PC-9 (cell line): Measurements from ENCODE around the gene DBNL. TPM values are rescaled to one million over a fixed set of nuclear protein-coding genes. Genes with fewer than 3 reads are reported as not detected.

Experiments
- BruUV-seq: library from RNA; stranded (reverse); fragments of 400-500 nt; replicated peaks from 2 replicates; lab custom pipeline; 2021; lab: Mats Ljungman, UMichigan
- CTCF ChIA-PET: fragments of 300-600 bp; sonication (Branson Sonifier 250); formaldehyde crosslinking; loops from one replicate; lab custom pipeline; 2022; ENCODE audit warnings: antibody characterized with exemption; lab: Charles Lee
- POLR2A ChIA-PET: fragments of 300-600 bp; sonication (Branson Sonifier 250); formaldehyde crosslinking; loops from one replicate; lab custom pipeline; 2022; ENCODE audit warnings: antibody characterized with exemption; ENCODE audit not compliant: unreplicated experiment; lab: Charles Lee
- DNase-seq, 2 experiments: peaks; one replicate each; pipeline versions ENCODE4 v3.0.0 to v3.0.0-alpha.2; 2015 to 2022; ENCODE audit warnings: mixed read lengths in 1 of 2
- H2AFZ ChIP-seq: fragments of 200-600 bp; sonication (generic); 2 replicates; pipeline ENCODE4 v1.8.1; 2017; ENCODE audit warnings: antibody characterized with exemption
- H3F3A ChIP-seq: fragments of 200-600 bp; sonication (generic); 2 replicates; pipeline ENCODE4 v1.8.1; 2017; ENCODE audit warnings: antibody characterized with exemption, mild to moderate bottlenecking, low read depth; ENCODE audit not compliant: insufficient read depth
- H3K27ac ChIP-seq: fragments of 200-600 bp; sonication (generic); 2 replicates; pipeline ENCODE4 v1.6.1; 2016; ENCODE audit warnings: mixed run types
- H3K27me3 ChIP-seq: fragments of 200-600 bp; sonication (generic); 2 replicates; pipeline ENCODE4 v1.6.1; 2016; ENCODE audit warnings: low read depth, mixed run types; ENCODE audit not compliant: insufficient read depth
- H3K36me3 ChIP-seq: fragments of 200-600 bp; sonication (generic); 2 replicates; pipeline ENCODE4 v1.6.1; 2016; ENCODE audit warnings: low read depth, mixed run types
- H3K4me1 ChIP-seq: fragments of 200-600 bp; sonication (generic); replicated peaks from 2 replicates; pipeline ENCODE4 v1.6.1; 2016; ENCODE audit warnings: mixed run types; ENCODE audit not compliant: insufficient read depth
- H3K4me2 ChIP-seq: fragments of 200-600 bp; sonication (generic); 2 replicates; pipeline ENCODE4 v1.6.1; 2017; ENCODE audit warnings: mixed run types
- H3K4me3 ChIP-seq: fragments of 200-600 bp; sonication (generic); 2 replicates; pipeline ENCODE4 v1.6.1; 2016; ENCODE audit warnings: mixed run types
- H3K79me2 ChIP-seq: fragments of 200-600 bp; sonication (generic); 2 replicates; pipeline ENCODE4 v1.6.1; 2017; ENCODE audit warnings: low read depth, mixed run types
- H3K9me2 ChIP-seq: fragments of 200-600 bp; sonication (generic); 2 replicates; pipeline ENCODE4 v1.8.1; 2017; ENCODE audit warnings: mild to moderate bottlenecking; ENCODE audit not compliant: insufficient read depth
- H3K9me3 ChIP-seq: fragments of 200-600 bp; sonication (generic); 2 replicates; pipeline ENCODE4 v1.8.1; 2016; ENCODE audit warnings: low read depth; ENCODE audit not compliant: insufficient read depth
- H4K20me1 ChIP-seq: fragments of 200-600 bp; sonication (generic); 2 replicates; pipeline ENCODE4 v1.8.1; 2017; ENCODE audit not compliant: insufficient read depth
- EZH2 ChIP-seq: fragments of 200-600 bp; sonication (generic); IDR thresholded peaks from 2 replicates; pipeline ENCODE4 v1.8.0; 2017; ENCODE audit warnings: antibody characterized with exemption, low read depth
- intact Hi-C: fragments of 100-400 bp; cut with micrococcal nuclease; formaldehyde crosslinking; loops from one replicate; pipeline ENCODE4 v1.10.0; 2022; ENCODE audit not compliant: unreplicated experiment
- total RNA-seq: library from RNA; stranded (reverse); gene quantifications from 2 replicates; pipeline ENCODE4 v1.2.3, GENCODE V29; 2021
- TF ChIP-seq, protein P1 (sequence below): fragments of 200-600 bp; sonication (generic); conservative IDR thresholded peaks from 2 replicates; pipeline ENCODE4 v1.6.1; 2017; ENCODE audit warnings: mixed run types, antibody characterized with exemption, mild to moderate bottlenecking, moderate library complexity

The DBNL gene
- total RNA-seq, 1 experiment from 2014 or later = 70.7 TPM

GRCh38 chr7:44068054-44068453 is 23.6 kb downstream of the DBNL start:
- no peak for TF ChIP-seq EZH2
- TF ChIP-seq, protein P1, sequence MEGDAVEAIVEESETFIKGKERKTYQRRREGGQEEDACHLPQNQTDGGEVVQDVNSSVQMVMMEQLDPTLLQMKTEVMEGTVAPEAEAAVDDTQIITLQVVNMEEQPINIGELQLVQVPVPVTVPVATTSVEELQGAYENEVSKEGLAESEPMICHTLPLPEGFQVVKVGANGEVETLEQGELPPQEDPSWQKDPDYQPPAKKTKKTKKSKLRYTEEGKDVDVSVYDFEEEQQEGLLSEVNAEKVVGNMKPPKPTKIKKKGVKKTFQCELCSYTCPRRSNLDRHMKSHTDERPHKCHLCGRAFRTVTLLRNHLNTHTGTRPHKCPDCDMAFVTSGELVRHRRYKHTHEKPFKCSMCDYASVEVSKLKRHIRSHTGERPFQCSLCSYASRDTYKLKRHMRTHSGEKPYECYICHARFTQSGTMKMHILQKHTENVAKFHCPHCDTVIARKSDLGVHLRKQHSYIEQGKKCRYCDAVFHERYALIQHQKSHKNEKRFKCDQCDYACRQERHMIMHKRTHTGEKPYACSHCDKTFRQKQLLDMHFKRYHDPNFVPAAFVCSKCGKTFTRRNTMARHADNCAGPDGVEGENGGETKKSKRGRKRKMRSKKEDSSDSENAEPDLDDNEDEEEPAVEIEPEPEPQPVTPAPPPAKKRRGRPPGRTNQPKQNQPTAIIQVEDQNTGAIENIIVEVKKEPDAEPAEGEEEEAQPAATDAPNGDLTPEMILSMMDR = no peak
- Histone ChIP-seq H3K79me2 (no peaks in the 10 kb centered on the region), H2AFZ (no peak overlapping the region), H3K27ac (no peak overlapping the region), H3K9me2 (no peaks in the 10 kb centered on the region), H3K27me3 (no peaks in the 10 kb centered on the region), H3K4me3 (no peak overlapping the region), H3K4me1 (peaks cover 23% of the 10 kb centered on the region), H3K4me2 (no peak overlapping the region), H3F3A (peaks cover 60% of the 10 kb centered on the region), H3K36me3 (no peaks in the 10 kb centered on the region), H3K9me3 (no peaks in the 10 kb centered on the region), H4K20me1 (peaks cover 14% of the 10 kb centered on the region; the same call in 1 of the 2 replicates)
- no peak for DNase-seq
- CTCF ChIA-PET = interaction anchor here (0.6 kb wide), 1 partner anchor 24 kb away, joined by 4 read pairs; the partner anchor contains the start of gene DBNL
- no TSS peak for BruUV-seq
- POLR2A ChIA-PET = interaction anchor here (0.6 kb wide), 1 partner anchor 26 kb away, joined by 11 read pairs; no protein-coding TSS in a partner anchor
- intact Hi-C loops = no loop called here

DNA sequence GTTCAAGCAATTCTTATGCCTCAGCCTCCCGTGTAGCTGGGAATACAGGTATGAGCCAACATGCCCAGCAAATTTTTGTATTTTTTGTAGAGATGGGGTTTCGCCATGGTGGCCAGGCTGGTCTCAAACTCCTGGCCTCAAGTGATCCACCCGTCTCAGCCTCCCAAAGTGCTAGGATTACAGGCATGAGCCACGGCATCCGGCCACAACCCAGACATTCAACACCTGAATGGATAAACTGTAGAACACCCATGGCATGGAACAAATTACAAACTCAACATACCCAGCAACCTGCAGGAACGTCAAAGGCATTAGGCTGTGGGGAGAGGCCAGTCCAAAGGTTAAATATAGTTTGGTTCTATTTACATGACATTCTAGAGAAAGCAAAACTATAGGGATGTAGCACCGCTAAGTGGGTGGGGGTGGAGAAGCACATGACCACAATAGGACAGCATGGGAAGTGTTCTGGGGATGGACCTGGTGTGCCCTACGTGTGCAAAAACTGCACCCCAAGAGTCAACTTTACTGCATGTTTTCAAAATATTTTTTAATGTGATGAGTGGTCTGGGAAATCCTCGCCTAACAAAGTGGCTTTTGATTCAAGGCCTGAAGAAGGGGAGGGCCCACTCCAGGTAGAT is 27.3 kb downstream of the DBNL start:
- ChIA-PET POLR2A (interaction anchor here (0.6 to 0.8 kb wide), 4 partner anchors 8 to 928 kb away, joined by 3 to 7 read pairs (median 4); no protein-coding TSS in a partner anchor), CTCF (interaction anchor here (0.7 to 1.3 kb wide), 2 partner anchors 106 to 406 kb away, joined by 3 to 6 read pairs; no protein-coding TSS in a partner anchor)
- Histone ChIP-seq H3K4me2 (peak overlapping the region; percentile 69; the same call in 1 of the 2 replicates), H3K4me1 (peaks cover 47% of the 10 kb centered on the region), H3K36me3 (peaks cover 17% of the 10 kb centered on the region; the same call in 1 of the 2 replicates), H2AFZ (no peak overlapping the region), H3K9me2 (no peaks in the 10 kb centered on the region), H3F3A (peaks cover 70% of the 10 kb centered on the region), H3K79me2 (no peaks in the 10 kb centered on the region), H3K27me3 (no peaks in the 10 kb centered on the region), H3K9me3 (no peaks in the 10 kb centered on the region), H3K4me3 (no peak overlapping the region), H3K27ac (no peak overlapping the region), H4K20me1 (peaks cover 6% of the 10 kb centered on the region; the same call in 1 of the 2 replicates)
- intact Hi-C loops = loop anchor here (1.0 kb wide), 4 partner anchors 124 to 405 kb away; partner anchors contain the start of gene YKT6
- BruUV-seq = no TSS peak
- no peak for DNase-seq
- no peak for TF ChIP-seq EZH2
- TF ChIP-seq, protein P1 = no peak

DNA sequence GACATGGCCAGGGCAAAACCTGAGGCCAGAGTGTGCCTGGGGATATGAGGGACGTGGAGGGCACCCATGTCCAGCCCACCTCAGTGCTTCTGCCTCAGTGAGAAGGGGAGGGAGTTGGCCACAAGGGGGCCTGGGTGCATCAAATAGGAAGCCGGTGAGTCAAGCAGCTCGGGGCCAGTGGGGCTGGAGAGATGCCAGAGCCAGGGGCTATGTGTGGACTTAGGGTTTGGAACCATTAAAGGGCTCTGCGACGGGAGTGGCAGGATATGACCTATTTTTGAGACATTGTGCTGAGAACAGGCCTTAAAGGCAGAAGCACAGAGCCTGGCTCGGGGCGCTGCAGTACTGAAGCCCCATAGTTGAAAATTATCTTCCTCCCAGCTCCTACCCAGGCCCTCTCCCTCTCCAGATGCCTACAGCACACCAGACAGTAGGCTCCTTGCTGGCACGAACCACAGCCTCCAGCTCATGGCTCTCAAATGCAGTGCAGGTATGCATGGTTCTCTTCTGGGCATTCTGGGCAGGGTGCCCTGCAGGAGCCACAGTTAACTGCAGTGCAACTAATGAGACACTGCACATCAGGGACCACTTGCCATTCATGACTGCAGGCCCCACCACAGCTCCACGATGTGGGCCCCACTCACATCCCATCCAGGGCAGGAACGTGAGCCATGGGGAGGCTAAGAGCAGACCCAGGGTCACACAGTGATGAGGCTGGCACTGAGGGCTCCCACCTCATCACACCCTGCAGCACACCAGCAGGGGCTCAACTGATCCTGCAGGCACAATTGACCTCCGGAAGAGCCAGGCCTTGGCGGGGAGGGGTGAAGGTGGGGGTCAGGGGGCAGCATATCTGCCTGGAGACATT is 28.1 kb downstream of the DBNL start:
- TF ChIP-seq, protein P1 = peak; percentile 93
- TF ChIP-seq EZH2 = no peak
- POLR2A ChIA-PET = interaction anchor here (0.6 to 0.8 kb wide), 8 partner anchors 9 to 791 kb away, joined by 3 to 11 read pairs (median 4); partner anchors contain the start of gene POLD2
- intact Hi-C loops = loop anchor here (1.0 kb wide), 5 partner anchors 51 to 405 kb away; partner anchors contain the start of genes POLD2 and YKT6

More for the DNA sequence above, 28.1 kb downstream of the DBNL start:
- no TSS peak for BruUV-seq
- Histone ChIP-seq H3K36me3 (peaks cover 19% of the 10 kb centered on the region), H3K27ac (peak overlapping the region; percentile 27), H3K79me2 (no peaks in the 10 kb centered on the region), H3K27me3 (no peaks in the 10 kb centered on the region), H3K4me2 (peak overlapping the region; percentile 69), H3F3A (peaks cover 69% of the 10 kb centered on the region), H3K4me3 (peak overlapping the region; percentile 30; the same call in 1 of the 2 replicates), H2AFZ (no peak overlapping the region), H3K4me1 (peaks cover 47% of the 10 kb centered on the region), H3K9me2 (no peaks in the 10 kb centered on the region), H3K9me3 (no peaks in the 10 kb centered on the region), H4K20me1 (peaks cover 6% of the 10 kb centered on the region; the same call in 1 of the 2 replicates)
- CTCF ChIA-PET = interaction anchor here (0.6 to 1.3 kb wide), 4 partner anchors 51 to 405 kb away, joined by 3 to 6 read pairs (median 4); no protein-coding TSS in a partner anchor
- peak; percentile 94 to 96 for DNase-seq
